Aorta (tissue), 5 donors: ENCODE results near the gene ELL2. TPM values are rescaled to one million over a fixed set of nuclear protein-coding genes. Genes with fewer than 3 reads are reported as not detected.
"Not testable (repeated sequence)": the region's sequence is repeated elsewhere in the genome, so short reads cannot be mapped to it uniquely, and the experiment has no call there.

Source experiments
- ATAC-seq: fragments of 200-7000 bp; cut with Tn5 transposase; one replicate; pipeline ENCODE4 v1.9.1; 2022; ENCODE audit warnings: moderate library complexity; ENCODE audit not compliant: low FRiP score
- DNase-seq, 2 donors: peaks; one replicate each; pipeline ENCODE4 v3.0.0-alpha.2; 2020
- H3K27ac ChIP-seq, 2 donors: one replicate each; pipeline ENCODE4 v1.5.1; 2013; ENCODE audit warnings: low read length in 2 of 2, mild to moderate bottlenecking in 2 of 2, moderate library complexity in 2 of 2, control low read depth in 1 of 2, inconsistent platforms in 1 of 2, low read depth in 1 of 2
- H3K27me3 ChIP-seq, 2 donors: one replicate each; pipeline ENCODE4 v1.6.1; 2013; ENCODE audit warnings: control low read depth in 1 of 2, low read length in 1 of 2, mild to moderate bottlenecking in 1 of 2, moderate library complexity in 1 of 2; ENCODE audit not compliant: insufficient read depth in 2 of 2, control insufficient read depth in 1 of 2
- H3K36me3 ChIP-seq, 2 donors: one replicate each; pipeline ENCODE4 v1.6.1; 2013; ENCODE audit warnings: control low read depth in 1 of 2, low read length in 1 of 2, mild to moderate bottlenecking in 1 of 2; ENCODE audit not compliant: insufficient read depth in 2 of 2, control insufficient read depth in 1 of 2
- H3K4me1 ChIP-seq, 2 donors: one replicate each; pipeline ENCODE4 v1.6.1; 2013; ENCODE audit warnings: low read length in 2 of 2, control low read depth in 1 of 2, mild to moderate bottlenecking in 1 of 2, moderate library complexity in 1 of 2; ENCODE audit not compliant: insufficient read depth in 2 of 2, control insufficient read depth in 1 of 2
- H3K4me3 ChIP-seq, 2 donors: one replicate each; pipeline ENCODE4 v1.5.1; 2013; ENCODE audit warnings: low read length in 2 of 2, control low read depth in 1 of 2, mild to moderate bottlenecking in 1 of 2
- H3K9me3 ChIP-seq: one replicate; pipeline ENCODE4 v1.6.1; 2013; ENCODE audit warnings: mild to moderate bottlenecking, low read length; ENCODE audit not compliant: control insufficient read depth
- WGBS, 2 donors: extraction: QIAGEN DNeasy Blood & Tissue Kit; methylation state at CpG; one replicate each; pipeline ENCODE4 v1.1.7; 2013; 5-methylcytosine and 5-hydroxymethylcytosine counted together
- intact Hi-C, 2 donors: fragments of 100-400 bp; cut with DNase I; formaldehyde crosslinking; loops; one replicate each; pipeline versions ENCODE4 v1.14.2 to v1.15.0; 2022
- polyA plus RNA-seq, 2 donors: library from polyadenylated mRNA; stranded (reverse); fragments of 200-250 nt; gene quantifications; one replicate each; pipeline ENCODE4 v1.2.3, GENCODE V29; 2013
- total RNA-seq, 2 donors: library from RNA; stranded (reverse); fragmentation: NEBNext Ultra II Directional; extraction: Animal tissue kit (Norgen Biotek cat#: 25700); gene quantifications; one replicate each; pipeline ENCODE4 v1.2.1, GENCODE V29; 2021
- donor health status: healthy with polysubstance abuse.
- donor health status: Bipolar disorder and iron deficiency.
- donor health status: DM: no; HTN: no; CAD: no.
- donor health status: DM: no; HTN: no; CAD: no.
- donor health status: DM: yes; HTN: yes; CAD: no.

The ELL2 gene
- total and polyA plus RNA-seq, 4 donors, result 36.6 to 207 (median 77.9) TPM

GRCh38 chr5:95872346-95873268 is 89.0 kb downstream of the ELL2 start:
- ATAC-seq (no peak), DNase-seq (no peak)
- Histone ChIP-seq H3K27ac (no peak overlapping the region), H3K4me1 (peaks cover 0 to 2% of the 10 kb centered on the region in 2 donors), H3K36me3 (no peaks in the 10 kb centered on the region), H3K27me3 (no peaks in the 10 kb centered on the region), H3K4me3 (no peak overlapping the region), H3K9me3 (no peaks in the 10 kb centered on the region)
- WGBS, 2 donors, result 82 to 83% methylated on average over 6 of the region's 6 CpGs
- intact Hi-C loops, result no loop called here

DNA sequence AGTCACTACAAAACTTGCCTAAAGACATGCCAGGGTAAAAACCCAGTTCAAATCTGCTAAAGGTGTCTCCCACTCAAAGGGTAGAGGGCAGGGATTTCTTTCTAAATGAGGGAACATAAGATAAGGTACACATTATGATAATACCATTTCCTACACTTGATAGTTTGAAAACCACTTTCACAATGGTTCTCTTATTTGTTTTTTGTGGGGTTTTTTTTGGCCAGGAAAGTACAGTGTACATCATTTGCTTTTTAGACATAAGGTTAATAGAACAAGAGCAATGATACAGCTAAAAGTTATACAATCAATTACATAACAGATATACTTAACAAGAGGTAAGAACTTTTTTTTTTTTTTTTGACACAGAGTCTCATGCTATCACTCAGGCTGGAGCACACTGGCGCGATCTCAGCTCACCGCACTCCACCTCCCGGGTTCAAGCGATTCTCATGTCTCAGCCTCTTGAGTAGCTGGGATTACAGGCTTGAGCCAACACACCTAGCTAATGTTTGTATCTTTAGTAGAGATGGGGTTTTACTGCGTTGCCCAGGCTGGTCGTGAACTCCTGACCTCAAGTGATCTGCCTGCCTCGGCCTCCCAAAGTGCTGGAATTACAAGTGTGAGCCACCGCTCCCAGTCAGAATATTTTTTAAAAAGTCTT is 90.4 kb downstream of the ELL2 start:
- H3K27ac ChIP-seq, result peak overlapping the region in 1 of 2 donors; percentile 59
- no peak for DNase-seq
- intact Hi-C loops, result no loop called here
- H3K4me3 ChIP-seq, result no peak overlapping the region
- no peaks in the 10 kb centered on the region for H3K27me3 ChIP-seq
- no peaks in the 10 kb centered on the region for H3K9me3 ChIP-seq
- no peaks in the 10 kb centered on the region for H3K36me3 ChIP-seq
- ATAC-seq, result no peak
- peaks cover 2 to 3% of the 10 kb centered on the region in 2 donors for H3K4me1 ChIP-seq
- WGBS, 2 donors, result 97 to 99% methylated on average over 9 of the region's 9 CpGs

DNA sequence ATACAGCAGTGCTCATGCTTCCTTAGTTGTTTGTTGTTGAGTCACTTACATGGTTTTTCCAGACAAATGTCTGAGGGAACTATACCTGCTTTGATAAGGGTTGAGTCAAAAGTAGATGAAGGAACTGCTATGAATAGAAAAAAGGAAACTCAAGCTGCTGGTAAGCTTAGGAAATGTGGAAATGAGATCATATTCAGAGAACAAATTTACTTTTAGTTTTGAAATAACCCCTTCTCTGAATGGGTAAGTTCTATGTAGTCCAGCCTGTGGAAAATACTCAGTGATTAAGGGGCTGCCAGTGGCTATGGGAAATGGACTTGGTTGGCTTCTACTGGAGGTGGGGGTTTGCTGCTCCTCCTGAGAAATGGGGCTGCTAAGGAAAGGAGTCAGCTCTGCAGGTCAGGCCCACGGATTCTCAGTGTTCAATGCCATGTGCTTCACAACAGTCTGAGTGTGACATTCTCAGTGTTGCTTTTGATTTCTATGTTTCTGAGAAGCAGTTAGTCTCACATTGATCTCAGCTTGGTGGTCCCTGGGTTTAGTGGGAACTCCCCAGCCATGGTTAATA is 91.5 kb downstream of the ELL2 start:
- H3K27ac ChIP-seq, result peak overlapping the region; percentile 59 to 71
- ATAC-seq, result peak; percentile 64

DNA sequence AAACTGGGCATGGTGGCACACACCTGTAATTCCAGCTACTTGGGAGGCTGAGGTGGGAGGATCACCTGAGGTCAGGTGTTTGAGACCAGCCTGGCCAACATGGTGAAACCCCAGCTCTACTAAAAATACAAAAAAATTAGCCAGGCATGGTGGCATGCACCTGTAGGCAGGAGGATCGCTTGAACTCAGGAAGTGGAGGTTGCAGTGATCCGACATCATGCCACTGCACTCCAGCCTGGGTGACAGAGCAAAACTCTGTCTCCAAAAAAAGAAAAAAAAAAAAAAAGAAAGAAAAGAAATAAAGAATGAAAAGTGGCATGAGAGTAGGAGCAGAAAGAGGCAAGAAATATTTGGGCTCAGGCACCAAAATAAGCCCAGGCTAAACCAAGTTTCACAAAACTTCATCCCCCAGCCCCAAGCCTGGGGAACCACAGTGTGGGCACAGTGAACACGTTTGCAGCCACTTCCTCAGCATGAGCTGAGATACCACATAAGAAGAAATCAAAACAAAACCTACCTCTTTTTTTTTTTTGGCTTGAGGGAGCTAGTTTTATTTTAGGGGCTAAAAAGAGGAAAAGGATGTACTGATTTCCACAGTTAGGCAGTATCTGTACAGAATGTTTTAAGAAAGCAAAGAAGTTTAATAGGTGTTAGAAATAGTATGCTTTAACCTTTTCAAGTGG is 92.3 kb downstream of the ELL2 start:
- not testable (repeated sequence) for ATAC-seq, H3K27me3 ChIP-seq, H3K4me1 ChIP-seq, H3K36me3 ChIP-seq, H3K4me3 ChIP-seq, DNase-seq, H3K9me3 ChIP-seq, H3K27ac ChIP-seq
- intact Hi-C loops, result loop anchor here in 1 of 2 donors (10.0 kb wide), 2 partner anchors 185 to 355 kb away; no protein-coding TSS in a partner anchor
- 47 to 57% methylated on average over 3 of the region's 3 CpGs for WGBS, 2 donors

More for the DNA sequence above, 91.5 kb downstream of the ELL2 start:
- H3K36me3 ChIP-seq, result no peaks in the 10 kb centered on the region
- peaks cover 2 to 3% of the 10 kb centered on the region in 2 donors for H3K4me1 ChIP-seq
- no peak overlapping the region for H3K4me3 ChIP-seq
- no peak for DNase-seq
- no peaks in the 10 kb centered on the region for H3K9me3 ChIP-seq
- no peaks in the 10 kb centered on the region for H3K27me3 ChIP-seq
- intact Hi-C loops, result no loop called here
- 35 to 47% methylated on average over 1 of the region's 1 CpG for WGBS, 2 donors

- 97 to 98% methylated on average over 4 of the region's 4 CpGs for WGBS, 2 donors
- ATAC-seq (no peak), DNase-seq (no peak)
- no peak overlapping the region for H3K4me3 ChIP-seq
- no peaks in the 10 kb centered on the region for H3K27me3 ChIP-seq
- H3K9me3 ChIP-seq, result no peaks in the 10 kb centered on the region
- H3K36me3 ChIP-seq, result no peaks in the 10 kb centered on the region
- no peak overlapping the region for H3K27ac ChIP-seq
- peaks cover 2 to 3% of the 10 kb centered on the region in 2 donors for H3K4me1 ChIP-seq
- intact Hi-C loops, result loop anchor here in 1 of 2 donors (10.0 kb wide), 2 partner anchors 187 to 357 kb away; no protein-coding TSS in a partner anchor
These were observed 93.5 kb downstream of the ELL2 start for GRCh38 chr5:95868136-95868535.

- Histone ChIP-seq H3K27ac (peak overlapping the region; percentile 3 to 59), H3K4me3 (no peak overlapping the region), H3K4me1 (peaks cover 3% of the 10 kb centered on the region in 2 donors), H3K36me3 (no peaks in the 10 kb centered on the region), H3K27me3 (no peaks in the 10 kb centered on the region), H3K9me3 (no peaks in the 10 kb centered on the region)
- DNase-seq, result no peak
- ATAC-seq, result no peak
- intact Hi-C loops, result loop anchor here in 1 of 2 donors (10.0 kb wide), 2 partner anchors 188 to 358 kb away; no protein-coding TSS in a partner anchor
- 20 to 22% methylated on average over 1 of the region's 1 CpG for WGBS, 2 donors
These were observed 95.1 kb downstream of the ELL2 start for GRCh38 chr5:95866435-95867040.

DNA sequence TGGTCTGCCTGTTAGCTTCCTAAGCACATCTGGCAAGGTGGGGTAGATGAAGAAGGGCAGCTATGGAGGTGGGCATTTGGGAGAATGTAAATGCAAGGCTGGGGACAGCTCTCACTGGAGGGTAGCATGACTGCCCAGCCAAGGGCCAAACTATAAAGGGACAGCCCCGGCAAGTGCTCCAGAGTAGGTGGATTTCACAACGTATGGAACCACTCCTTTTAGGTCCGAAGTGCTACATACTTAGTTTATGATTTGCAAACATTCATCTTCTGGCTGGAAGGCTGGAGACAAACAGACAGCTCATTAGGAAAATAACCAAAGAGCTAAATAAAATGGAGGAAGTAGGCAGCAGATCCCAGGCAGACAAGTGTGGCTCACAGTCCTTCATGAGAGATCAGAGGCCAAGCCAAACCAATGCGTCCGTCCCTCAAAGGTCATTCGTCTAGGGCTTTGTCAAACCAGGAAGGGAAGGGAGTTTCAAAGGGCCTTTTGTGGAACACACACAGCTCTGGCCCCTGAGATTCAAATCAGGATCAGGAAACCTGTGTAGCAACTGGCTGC is 96.6 kb downstream of the ELL2 start:
- 88 to 89% methylated on average over 6 of the region's 6 CpGs for WGBS, 2 donors
- DNase-seq, result no peak
- no peaks in the 10 kb centered on the region for H3K9me3 ChIP-seq
- peaks cover 3% of the 10 kb centered on the region in 2 donors for H3K4me1 ChIP-seq
- H3K36me3 ChIP-seq, result no peaks in the 10 kb centered on the region
- intact Hi-C loops, result loop anchor here (5.0 to 10.0 kb wide), 4 partner anchors 97 to 392 kb away; partner anchors contain the start of gene ELL2 (in 1 of the 2)
- no peak for ATAC-seq
- H3K27ac ChIP-seq, result no peak overlapping the region
- H3K27me3 ChIP-seq, result no peaks in the 10 kb centered on the region
- no peak overlapping the region for H3K4me3 ChIP-seq
